ENCODE measurements around the gene SHC1.

The SHC1 gene

GRCh38 chr1:154970631-154971340 is at the start of gene SHC1:
SHC1 (minus strand) TSS chr1:154970747; CDS start chr1:154970526, 221 bp downstream.
- Histone ChIP-seq H3K4me1 (ENCODE audit: control insufficient read depth, insufficient read depth, low read length) (peaks cover 22% of the 10 kb centered on the region), H3K36me3 (ENCODE audit: control insufficient read depth, insufficient read depth, low read length) (peaks cover 29% of the 10 kb centered on the region), H3K27ac (ENCODE audit: low read depth, low read length) (peak within 1 kb of the TSS; percentile 98), H3K9ac (ENCODE audit: low read depth, low read length) (peak within 1 kb of the TSS; percentile 54), H3K4me3 (ENCODE audit: low read depth, low read length) (peak within 1 kb of the TSS; percentile 74), H3K27me3 (ENCODE audit: control insufficient read depth, insufficient read depth, low read length) (no peaks in the 10 kb centered on the region), H3K9me3 (ENCODE audit: control insufficient read depth, insufficient read depth, low read length) (no peaks in the 10 kb centered on the region)

GRCh38 chr1:155019377-155020245 is 49.1 kb upstream of the SHC1 start:
- H3K4me1 ChIP-seq (ENCODE audit: control insufficient read depth, insufficient read depth, low read length) = peaks cover 12% of the 10 kb centered on the region
- H3K9me3 ChIP-seq (ENCODE audit: control insufficient read depth, insufficient read depth, low read length) = no peaks in the 10 kb centered on the region
- H3K27me3 ChIP-seq (ENCODE audit: control insufficient read depth, insufficient read depth, low read length) = no peaks in the 10 kb centered on the region
- H3K27ac ChIP-seq (ENCODE audit: low read depth, low read length) = no peak overlapping the region
- H3K9ac ChIP-seq (ENCODE audit: low read depth, low read length) = no peak overlapping the region
- H3K36me3 ChIP-seq (ENCODE audit: control insufficient read depth, insufficient read depth, low read length) = peaks cover 22% of the 10 kb centered on the region
- H3K4me3 ChIP-seq (ENCODE audit: low read depth, low read length) = no peak overlapping the region

- no peaks in the 10 kb centered on the region for H3K9me3 ChIP-seq (ENCODE audit: control insufficient read depth, insufficient read depth, low read length)
- peaks cover 14% of the 10 kb centered on the region for H3K4me1 ChIP-seq (ENCODE audit: control insufficient read depth, insufficient read depth, low read length)
- H3K9ac ChIP-seq (ENCODE audit: low read depth, low read length) = no peak overlapping the region
- no peak overlapping the region for H3K4me3 ChIP-seq (ENCODE audit: low read depth, low read length)
- H3K27me3 ChIP-seq (ENCODE audit: control insufficient read depth, insufficient read depth, low read length) = no peaks in the 10 kb centered on the region
- H3K36me3 ChIP-seq (ENCODE audit: control insufficient read depth, insufficient read depth, low read length) = peaks cover 31% of the 10 kb centered on the region
- no peak overlapping the region for H3K27ac ChIP-seq (ENCODE audit: low read depth, low read length)
Observed at GRCh38 chr1:155018617-155019348, 48.2 kb upstream of the SHC1 start.

- no peak overlapping the region for H3K27ac ChIP-seq (ENCODE audit: low read depth, low read length)
Observed at GRCh38 chr1:155017946-155018316, 47.4 kb upstream of the SHC1 start.

GRCh38 chr1:155017041-155017945 is 46.7 kb upstream of the SHC1 start:
- peaks cover 38% of the 10 kb centered on the region for H3K36me3 ChIP-seq (ENCODE audit: control insufficient read depth, insufficient read depth, low read length)
- H3K27me3 ChIP-seq (ENCODE audit: control insufficient read depth, insufficient read depth, low read length) = no peaks in the 10 kb centered on the region
- peak overlapping the region; percentile 59 for H3K4me3 ChIP-seq (ENCODE audit: low read depth, low read length)
- peak overlapping the region; percentile 56; the same call in 1 of the 2 replicates for H3K9ac ChIP-seq (ENCODE audit: low read depth, low read length)
- H3K9me3 ChIP-seq (ENCODE audit: control insufficient read depth, insufficient read depth, low read length) = no peaks in the 10 kb centered on the region
- H3K27ac ChIP-seq (ENCODE audit: low read depth, low read length) = peak overlapping the region; percentile 89
- H3K4me1 ChIP-seq (ENCODE audit: control insufficient read depth, insufficient read depth, low read length) = peaks cover 24% of the 10 kb centered on the region

More at GRCh38 chr1:155017946-155018316, 47.4 kb upstream of the SHC1 start:
- peaks cover 19% of the 10 kb centered on the region for H3K4me1 ChIP-seq (ENCODE audit: control insufficient read depth, insufficient read depth, low read length)
- no peaks in the 10 kb centered on the region for H3K27me3 ChIP-seq (ENCODE audit: control insufficient read depth, insufficient read depth, low read length)
- peak overlapping the region; percentile 59 for H3K4me3 ChIP-seq (ENCODE audit: low read depth, low read length)
- H3K9ac ChIP-seq (ENCODE audit: low read depth, low read length) = no peak overlapping the region
- H3K9me3 ChIP-seq (ENCODE audit: control insufficient read depth, insufficient read depth, low read length) = no peaks in the 10 kb centered on the region
- H3K36me3 ChIP-seq (ENCODE audit: control insufficient read depth, insufficient read depth, low read length) = peaks cover 36% of the 10 kb centered on the region

GRCh38 chr1:155016231-155016831 is 45.8 kb upstream of the SHC1 start:
- peak overlapping the region; percentile 59; the same call in 1 of the 2 replicates for H3K4me3 ChIP-seq (ENCODE audit: low read depth, low read length)
- no peaks in the 10 kb centered on the region for H3K9me3 ChIP-seq (ENCODE audit: control insufficient read depth, insufficient read depth, low read length)
- no peaks in the 10 kb centered on the region for H3K27me3 ChIP-seq (ENCODE audit: control insufficient read depth, insufficient read depth, low read length)
- peaks cover 38% of the 10 kb centered on the region for H3K36me3 ChIP-seq (ENCODE audit: control insufficient read depth, insufficient read depth, low read length)
- 0 out of 2 replicates have a peak overlapping the region, but pooled peaks have one; percentile 56 for H3K9ac ChIP-seq (ENCODE audit: low read depth, low read length)
- H3K27ac ChIP-seq (ENCODE audit: low read depth, low read length) = peak overlapping the region; percentile 89
- peaks cover 28% of the 10 kb centered on the region for H3K4me1 ChIP-seq (ENCODE audit: control insufficient read depth, insufficient read depth, low read length)

GRCh38 chr1:155015527-155016230 is 45.1 kb upstream of the SHC1 start:
- peaks cover 28% of the 10 kb centered on the region for H3K4me1 ChIP-seq (ENCODE audit: control insufficient read depth, insufficient read depth, low read length)
- H3K4me3 ChIP-seq (ENCODE audit: low read depth, low read length) = no peak overlapping the region
- H3K36me3 ChIP-seq (ENCODE audit: control insufficient read depth, insufficient read depth, low read length) = peaks cover 38% of the 10 kb centered on the region
- H3K27me3 ChIP-seq (ENCODE audit: control insufficient read depth, insufficient read depth, low read length) = no peaks in the 10 kb centered on the region
- no peak overlapping the region for H3K9ac ChIP-seq (ENCODE audit: low read depth, low read length)
- H3K9me3 ChIP-seq (ENCODE audit: control insufficient read depth, insufficient read depth, low read length) = no peaks in the 10 kb centered on the region
- no peak overlapping the region for H3K27ac ChIP-seq (ENCODE audit: low read depth, low read length)

GRCh38 chr1:155014709-155015508 is 44.4 kb upstream of the SHC1 start:
- peaks cover 38% of the 10 kb centered on the region for H3K36me3 ChIP-seq (ENCODE audit: control insufficient read depth, insufficient read depth, low read length)
- H3K9ac ChIP-seq (ENCODE audit: low read depth, low read length) = no peak overlapping the region
- no peak overlapping the region for H3K27ac ChIP-seq (ENCODE audit: low read depth, low read length)
- H3K27me3 ChIP-seq (ENCODE audit: control insufficient read depth, insufficient read depth, low read length) = no peaks in the 10 kb centered on the region
- peaks cover 30% of the 10 kb centered on the region for H3K4me1 ChIP-seq (ENCODE audit: control insufficient read depth, insufficient read depth, low read length)
- no peak overlapping the region for H3K4me3 ChIP-seq (ENCODE audit: low read depth, low read length)
- no peaks in the 10 kb centered on the region for H3K9me3 ChIP-seq (ENCODE audit: control insufficient read depth, insufficient read depth, low read length)

GRCh38 chr1:155013632-155014031 is 43.1 kb upstream of the SHC1 start:
- Histone ChIP-seq H3K9me3 (ENCODE audit: control insufficient read depth, insufficient read depth, low read length) (no peaks in the 10 kb centered on the region), H3K36me3 (ENCODE audit: control insufficient read depth, insufficient read depth, low read length) (peaks cover 38% of the 10 kb centered on the region), H3K27me3 (ENCODE audit: control insufficient read depth, insufficient read depth, low read length) (no peaks in the 10 kb centered on the region), H3K4me1 (ENCODE audit: control insufficient read depth, insufficient read depth, low read length) (peaks cover 32% of the 10 kb centered on the region), H3K9ac (ENCODE audit: low read depth, low read length) (no peak overlapping the region), H3K4me3 (ENCODE audit: low read depth, low read length) (no peak overlapping the region), H3K27ac (ENCODE audit: low read depth, low read length) (no peak overlapping the region)
